Epithelial cell of prostate (primary cell): ENCODE measurements around the gene FAAH2.
"Not testable (repeated sequence)": the region's sequence is repeated elsewhere in the genome, so short reads cannot be mapped to it uniquely, and the experiment has no call there.

Experiments used
- DNase-seq: peaks from one replicate; pipeline ENCODE4 v3.0.0-alpha.2; 2011; ENCODE audit warnings: low read depth, low spot score
- H3K27ac ChIP-seq: fragments of 450-650 bp; 2 replicates; pipeline ENCODE4 v1.5.1; 2017; ENCODE audit warnings: mild to moderate bottlenecking

Gene FAAH2

GRCh38 chrX:57368158-57368557 lies 81.7 kb downstream of the FAAH2 start:
- no peak for DNase-seq
- H3K27ac ChIP-seq, result no peak overlapping the region

GRCh38 chrX:57379296-57379695 lies 92.8 kb downstream of the FAAH2 start:
- H3K27ac ChIP-seq, result no peak overlapping the region
- DNase-seq, result no peak

- no peak overlapping the region for H3K27ac ChIP-seq
- DNase-seq, result no peak
Observed at GRCh38 chrX:57380026-57380796, 93.7 kb downstream of the FAAH2 start.

GRCh38 chrX:57394162-57394561 lies 107.7 kb downstream of the FAAH2 start:
- not testable (repeated sequence) for DNase-seq, H3K27ac ChIP-seq

- DNase-seq, H3K27ac ChIP-seq: not testable (repeated sequence)
Observed at GRCh38 chrX:57403191-57403590, 116.7 kb downstream of the FAAH2 start.

GRCh38 chrX:57406149-57406548 lies 119.6 kb downstream of the FAAH2 start:
- DNase-seq, result no peak

DNA sequence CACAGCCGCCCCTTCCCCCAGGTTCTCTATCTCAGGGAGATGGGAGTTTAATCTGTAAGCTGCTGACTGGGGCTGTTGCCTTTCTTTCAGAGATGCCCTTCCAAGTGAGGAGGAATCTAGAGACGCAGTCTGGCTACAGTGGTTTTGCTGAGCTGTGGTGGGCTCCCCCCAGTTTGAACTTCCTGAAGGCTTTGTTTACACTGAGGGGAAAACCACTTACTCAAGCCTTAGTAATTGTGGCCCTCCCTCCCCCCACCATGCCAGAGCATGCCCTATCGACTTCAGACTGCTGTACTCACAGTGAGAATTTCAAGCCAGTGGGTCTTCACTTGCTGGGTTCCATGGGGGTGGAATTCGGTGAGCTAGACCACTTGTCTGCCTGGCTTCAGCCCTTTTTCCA lies 131.3 kb downstream of the FAAH2 start:
- H3K27ac ChIP-seq, result no peak overlapping the region
- DNase-seq, result no peak

More at GRCh38 chrX:57406149-57406548, 119.6 kb downstream of the FAAH2 start:
- no peak overlapping the region for H3K27ac ChIP-seq

DNA sequence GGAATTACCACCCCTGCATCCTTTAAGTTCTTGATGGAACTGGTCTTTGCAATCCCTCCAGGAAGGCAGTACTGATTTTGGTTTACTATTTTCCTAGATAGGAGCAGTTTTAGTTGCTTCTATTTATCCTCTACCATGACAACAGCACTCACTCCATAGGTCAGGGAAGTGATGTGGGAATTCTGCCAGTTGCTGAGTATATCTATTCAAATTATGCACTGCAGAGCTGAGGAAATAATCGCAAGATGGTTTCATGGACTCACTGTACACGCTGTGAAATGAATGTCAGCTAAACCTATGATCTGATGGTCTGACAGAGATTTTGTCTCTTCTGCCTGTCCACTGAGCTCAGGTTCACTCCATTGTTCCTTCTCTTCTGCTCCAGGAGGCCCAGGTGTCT lies 135.8 kb downstream of the FAAH2 start:
- DNase-seq, result no peak
- no peak overlapping the region for H3K27ac ChIP-seq

DNA sequence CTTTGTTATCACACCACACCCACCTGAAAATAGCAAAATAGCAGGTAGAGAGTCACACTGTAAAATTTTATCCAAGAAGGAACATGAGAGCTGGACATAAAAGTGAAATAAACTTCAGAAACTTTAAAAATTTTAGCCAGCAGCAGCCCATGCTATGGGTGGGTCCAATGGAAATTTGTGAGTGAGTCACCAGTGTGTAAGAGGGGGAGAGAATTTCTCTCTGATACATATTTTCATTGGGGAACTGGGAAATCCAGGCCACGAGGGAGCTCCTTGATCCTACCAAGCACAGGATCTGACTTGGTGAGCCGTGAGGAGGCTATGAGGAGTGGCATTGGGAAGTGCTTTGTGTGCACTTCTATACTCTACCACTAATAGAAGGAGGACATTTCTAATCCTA lies 136.3 kb downstream of the FAAH2 start:
- no peak for DNase-seq
- no peak overlapping the region for H3K27ac ChIP-seq

DNA sequence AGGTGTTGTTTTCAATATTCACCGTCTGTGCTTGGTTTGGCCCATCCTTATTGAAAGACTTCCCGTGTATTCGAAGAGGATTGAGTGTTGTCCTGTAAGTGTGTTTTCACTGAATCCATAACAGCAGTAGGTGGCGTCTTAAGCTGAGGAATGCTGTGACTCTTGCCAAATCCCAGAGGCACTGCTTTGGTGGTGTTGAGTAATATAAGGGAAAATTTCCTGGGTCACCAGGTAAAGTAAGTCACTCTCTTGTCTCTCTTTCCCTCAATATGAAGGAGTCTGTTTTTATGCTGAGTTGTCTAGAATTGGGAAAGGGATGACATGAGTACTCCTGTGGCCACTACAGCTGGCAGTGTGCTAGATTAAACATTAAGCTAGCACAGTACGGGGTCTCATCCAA lies 158.6 kb downstream of the FAAH2 start:
- no peak for DNase-seq
- H3K27ac ChIP-seq, result no peak overlapping the region

DNA sequence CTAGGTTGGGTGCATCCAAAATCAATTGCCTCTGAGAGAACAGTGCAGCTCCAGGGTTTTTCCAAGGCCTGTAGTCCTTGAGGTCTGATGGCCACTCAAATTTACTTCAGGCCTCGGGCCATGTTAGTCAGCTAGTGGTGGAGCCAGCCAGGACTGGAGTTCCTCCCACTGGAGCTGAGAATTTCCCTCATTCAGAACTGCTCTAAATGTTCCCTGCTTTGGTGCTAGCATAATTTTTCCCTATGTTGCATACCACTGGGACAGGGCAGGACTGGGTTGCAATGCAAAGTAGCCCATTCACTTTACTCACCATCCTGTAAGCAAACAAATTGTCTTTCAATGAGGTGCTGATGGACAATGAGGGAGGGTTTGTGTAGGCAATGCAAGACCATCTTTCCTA lies 159.3 kb downstream of the FAAH2 start:
- H3K27ac ChIP-seq, result no peak overlapping the region
- DNase-seq, result no peak

DNA sequence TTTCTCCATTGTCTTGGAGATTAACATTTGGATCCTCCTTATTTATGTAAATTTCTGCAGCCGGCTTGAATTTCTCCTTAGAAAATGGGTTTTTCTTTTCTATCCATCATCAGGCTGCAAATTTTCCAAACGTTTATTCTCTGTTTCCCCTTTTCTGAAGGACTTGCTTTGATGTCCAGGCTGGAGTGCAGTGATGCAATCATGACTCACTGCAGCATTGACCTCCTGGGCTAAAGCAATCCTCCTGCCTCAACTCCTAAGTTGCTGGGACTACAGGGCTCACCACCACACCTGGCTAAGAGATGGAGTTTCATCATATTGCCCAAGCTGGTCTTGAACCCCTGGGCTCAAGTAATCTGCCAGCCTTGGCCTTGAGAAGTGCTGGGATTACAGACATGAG lies 161.3 kb downstream of the FAAH2 start:
- DNase-seq, result no peak
- no peak overlapping the region for H3K27ac ChIP-seq

DNA sequence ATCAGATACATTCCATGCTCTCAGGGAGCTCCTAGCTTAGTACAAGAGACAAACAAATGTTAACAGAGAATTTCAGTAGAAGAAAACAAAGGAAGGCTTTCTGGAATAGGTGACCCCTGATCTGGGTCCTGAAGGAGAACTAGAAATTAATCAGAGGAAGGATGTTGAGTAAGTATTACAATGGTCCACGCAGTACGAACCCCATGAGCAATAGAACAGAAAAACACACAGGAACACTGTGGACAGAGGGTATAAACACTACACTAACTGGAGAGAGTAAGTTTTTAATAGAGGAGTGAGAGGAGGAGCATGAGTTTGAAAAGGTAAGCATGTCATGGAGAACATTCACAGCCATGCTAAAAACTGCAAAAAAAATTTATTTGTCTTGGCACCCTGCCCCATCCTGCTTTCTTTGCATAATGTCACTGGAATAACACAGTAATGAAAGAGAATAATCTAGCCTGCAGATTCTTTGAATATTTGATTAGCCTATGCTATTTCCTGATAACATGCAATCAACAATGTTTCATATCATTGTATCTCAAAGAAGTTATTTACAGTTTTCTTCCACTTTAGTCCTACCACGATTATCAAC lies 165.0 kb downstream of the FAAH2 start:
- no peak for DNase-seq
- no peak overlapping the region for H3K27ac ChIP-seq

- DNase-seq, result no peak
- H3K27ac ChIP-seq, result no peak overlapping the region
Observed at GRCh38 chrX:57453901-57454300, 167.4 kb downstream of the FAAH2 start.

GRCh38 chrX:57481514-57481913 lies 195.0 kb downstream of the FAAH2 start:
- H3K27ac ChIP-seq, result no peak overlapping the region
- no peak for DNase-seq

DNA sequence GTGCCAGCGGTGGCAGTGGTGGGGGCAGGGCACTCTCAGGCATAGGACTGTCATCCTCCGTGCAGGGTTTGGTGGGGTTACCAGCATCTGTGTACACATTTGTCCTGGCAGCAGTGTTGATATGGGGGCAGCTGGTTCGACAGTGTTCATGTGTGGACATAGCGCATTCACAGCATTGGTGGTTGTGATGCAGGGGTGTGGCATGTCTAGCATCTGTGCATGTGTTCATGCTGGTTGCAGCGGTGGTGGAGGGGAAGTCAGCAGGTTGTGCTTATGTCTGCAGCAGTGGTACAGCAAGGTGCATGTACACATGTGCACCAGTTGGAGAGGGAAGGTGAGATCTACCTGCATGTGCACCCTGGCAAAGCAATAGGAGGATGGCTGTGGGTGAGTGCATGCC lies 230.0 kb downstream of the FAAH2 start:
- no peak for DNase-seq
- H3K27ac ChIP-seq, result no peak overlapping the region

DNA sequence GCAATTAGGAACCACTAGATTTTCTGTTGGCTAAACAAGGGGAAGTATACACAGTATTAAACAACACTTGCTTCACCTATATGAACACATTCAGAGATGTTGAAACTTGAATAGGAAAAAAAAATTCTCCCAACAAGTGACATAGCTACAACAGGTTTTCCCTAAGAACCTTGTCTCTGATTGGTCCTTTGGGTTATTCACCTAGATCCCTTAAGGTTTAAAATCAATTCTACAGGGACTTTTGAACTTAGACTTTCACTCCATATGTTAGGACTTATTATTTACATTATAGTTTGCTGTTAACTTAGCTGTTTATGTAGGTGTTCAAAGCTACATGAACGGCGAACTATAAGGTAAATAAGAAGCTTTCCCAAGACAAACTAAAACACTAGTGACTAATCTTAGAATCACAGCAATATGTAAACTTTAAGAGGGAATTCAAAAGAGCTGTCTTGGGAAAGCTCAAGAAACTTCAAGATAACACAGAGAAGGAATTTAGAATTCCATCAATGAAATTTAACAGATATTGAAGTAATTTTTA lies 233.1 kb downstream of the FAAH2 start:
- DNase-seq, result no peak
- H3K27ac ChIP-seq, result no peak overlapping the region

DNA sequence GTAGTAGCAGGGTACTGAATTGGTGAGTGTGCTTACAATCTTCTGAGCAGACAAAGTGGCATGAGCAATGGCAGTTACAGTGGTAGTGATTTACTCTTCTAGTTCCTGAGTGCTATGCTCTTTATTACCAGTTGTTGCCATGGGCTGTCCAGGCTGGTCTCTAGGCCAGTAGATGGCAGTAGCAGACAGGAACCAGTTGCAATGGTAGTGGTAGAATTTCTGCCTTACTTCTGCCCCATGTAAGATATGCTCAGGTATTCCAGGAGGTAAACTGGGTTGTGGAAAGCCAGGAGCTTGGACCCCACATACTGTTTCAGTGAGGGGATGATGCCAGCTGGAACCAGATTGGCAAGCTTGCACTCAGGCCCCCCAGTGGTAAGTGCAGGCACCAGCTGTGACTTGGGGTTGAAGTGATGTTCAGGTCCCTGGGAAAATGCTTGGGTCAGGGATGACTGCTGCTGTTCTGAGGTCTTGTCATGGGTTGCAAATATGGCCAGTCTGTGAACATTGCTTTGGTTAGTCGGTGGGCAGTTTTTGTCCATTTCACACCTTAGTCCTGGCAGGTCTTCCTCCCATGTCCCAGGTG lies 242.3 kb downstream of the FAAH2 start:
- DNase-seq, result no peak
- no peak overlapping the region for H3K27ac ChIP-seq
